Measurements from ENCODE around the gene IRF4. TPM values are rescaled to one million over a fixed set of nuclear protein-coding genes. Genes with fewer than 3 reads are reported as not detected.

IRF4 gene
- total and polyA plus RNA-seq, 11 donors: 0.08 to 4.4 (median 0.30) TPM; not detected in 1

DNA sequence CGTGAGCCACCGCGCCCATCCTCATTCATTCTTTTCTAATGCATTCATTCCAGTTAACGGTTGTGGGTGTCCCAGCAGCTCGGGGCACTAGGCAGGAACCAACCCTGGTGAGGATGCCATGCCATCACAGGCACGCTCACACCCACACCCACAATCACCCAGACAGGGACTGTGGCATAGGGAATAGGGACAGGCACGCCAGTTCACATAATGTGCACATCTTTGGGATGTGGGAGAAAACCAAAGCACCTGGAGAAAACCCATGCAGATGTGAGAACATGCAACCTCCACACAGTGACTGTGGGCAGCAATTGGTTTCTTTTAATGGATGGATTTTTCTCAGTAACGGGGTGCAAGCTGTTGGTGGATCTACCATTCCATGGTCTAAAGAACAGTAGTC lies 64.3 kb downstream of the IRF4 start:
- Histone ChIP-seq H3K36me3 (no peaks in the 10 kb centered on the region), H3K4me1 (no peaks in the 10 kb centered on the region), H3K4me3 (no peak overlapping the region), H3K9me3 (peaks cover 0 to 6% (median 0%) of the 10 kb centered on the region in 12 donors), H3K27ac (no peak overlapping the region), H3K27me3 (no peaks in the 10 kb centered on the region)
- no peak for DNase-seq
- WGBS, 4 donors: 88 to 92% (median 91%) methylated on average over 8 of the region's 8 CpGs
- ATAC-seq: no peak
- TF ChIP-seq POLR2A (IDR thresholded peaks at IDR 0.05) (no peak), CTCF (IDR thresholded peaks at IDR 0.05) (no peak)
- intact Hi-C loops (cut with DNase I): no loop called here

DNA sequence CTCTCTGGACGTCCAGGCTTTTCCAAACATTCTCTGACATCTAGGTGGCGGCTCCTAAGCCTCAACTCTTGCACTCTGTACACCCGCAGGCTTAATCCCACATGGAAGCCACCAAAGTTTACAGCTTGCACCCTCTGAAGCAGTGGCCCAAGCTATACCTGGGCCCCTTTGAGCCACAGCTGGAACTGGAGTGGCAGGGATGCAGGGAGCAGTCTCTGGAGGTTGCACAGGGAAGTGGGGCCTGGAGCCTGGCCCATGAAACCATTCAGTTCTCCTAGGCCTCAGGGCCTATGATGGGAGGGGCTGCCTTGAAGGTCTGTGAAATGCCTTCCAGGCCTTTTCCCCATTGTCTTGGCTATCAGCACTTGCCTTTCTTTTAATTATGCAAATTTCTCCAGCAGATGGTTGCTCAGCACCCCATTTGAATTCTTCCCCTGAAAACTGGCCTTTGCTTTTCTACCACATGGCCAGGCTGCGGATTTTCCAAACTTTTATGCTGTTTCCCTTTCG lies 64.9 kb downstream of the IRF4 start:
- H3K4me3 ChIP-seq: no peak overlapping the region
- H3K27me3 ChIP-seq: no peaks in the 10 kb centered on the region
- intact Hi-C loops (cut with DNase I): no loop called here
- H3K27ac ChIP-seq: no peak overlapping the region
- no peak for TF ChIP-seq POLR2A (IDR thresholded peaks at IDR 0.05)
- no peak for TF ChIP-seq CTCF (IDR thresholded peaks at IDR 0.05)
- no peak for ATAC-seq
- no peaks in the 10 kb centered on the region for H3K36me3 ChIP-seq
- H3K9me3 ChIP-seq: peaks cover 0 to 6% (median 0%) of the 10 kb centered on the region in 12 donors
- WGBS, 4 donors: 84 to 92% (median 87%) methylated on average over 5 of the region's 5 CpGs
- no peak for DNase-seq
- no peaks in the 10 kb centered on the region for H3K4me1 ChIP-seq

- intact Hi-C loops (cut with DNase I): no loop called here
- Histone ChIP-seq H3K4me3 (no peak overlapping the region), H3K4me1 (no peaks in the 10 kb centered on the region), H3K36me3 (no peaks in the 10 kb centered on the region), H3K27me3 (no peaks in the 10 kb centered on the region), H3K9me3 (peaks cover 0 to 6% (median 0%) of the 10 kb centered on the region in 12 donors), H3K27ac (no peak overlapping the region)
- WGBS, 4 donors: 75 to 82% (median 80%) methylated on average over 4 of the region's 4 CpGs
- TF ChIP-seq POLR2A (IDR thresholded peaks at IDR 0.05) (no peak), CTCF (IDR thresholded peaks at IDR 0.05) (no peak)
- no peak for ATAC-seq
- no peak for DNase-seq
These were observed 65.3 kb downstream of the IRF4 start for GRCh38 chr6:456887-457286.

Other genes with a start within 250 kb of the IRF4 start
- 10 to 100 TPM; 40.4 to 79.9 (median 48.2) TPM for gene DUSP22, start 99.3 kb upstream of the IRF4 start, total RNA-seq
- 10 to 100 TPM; 33.4 to 51.5 TPM for gene DUSP22, start 99.3 kb upstream of the IRF4 start, polyA plus RNA-seq